Coronary artery (tissue), 2 donors: ENCODE results near the gene CAP2.
A peak's percentile ranks its signal among the peaks of the same experiment; 100 is the strongest.

Experiments
- DNase-seq: peaks from one replicate; pipeline ENCODE4 v3.0.0-alpha.2; 2017; ENCODE audit warnings: low spot score
- H3K27ac ChIP-seq, 2 donors: fragments of 200-600 bp; sonication (generic); one replicate each; pipeline ENCODE4 v1.5.1; 2016 to 2019
- H3K4me3 ChIP-seq: fragments of 200-600 bp; sonication (generic); 2 replicates; pipeline ENCODE4 v1.5.1; 2016; ENCODE audit warnings: mild to moderate bottlenecking, moderate library complexity
- CTCF ChIP-seq: fragments of 200-600 bp; sonication (generic); IDR thresholded peaks from one replicate; pipeline ENCODE4 v1.5.1; 2019; ENCODE audit warnings: antibody characterized with exemption

Gene CAP2

GRCh38 chr6:17486680-17487079, 93.3 kb downstream of the CAP2 start:
- Histone ChIP-seq H3K4me3 (no peak overlapping the region), H3K27ac (no peak overlapping the region)
- DNase-seq = no peak
- no peak for TF ChIP-seq CTCF

GRCh38 chr6:17490724-17491123, 97.3 kb downstream of the CAP2 start:
- DNase-seq = no peak
- H3K27ac ChIP-seq = no peak overlapping the region
- no peak for TF ChIP-seq CTCF
- no peak overlapping the region for H3K4me3 ChIP-seq

- H3K27ac ChIP-seq = peak overlapping the region in 1 of 2 donors; percentile 15
- no peak for TF ChIP-seq CTCF
- no peak overlapping the region for H3K4me3 ChIP-seq
- DNase-seq = no peak
These were observed 98.2 kb downstream of the CAP2 start for GRCh38 chr6:17491416-17492142.

GRCh38 chr6:17492350-17492749, 99.0 kb downstream of the CAP2 start:
- peak overlapping the region; percentile 15 for H3K4me3 ChIP-seq
- TF ChIP-seq CTCF = no peak
- peak overlapping the region; percentile 11 to 46 for H3K27ac ChIP-seq
- DNase-seq = no peak

- DNase-seq = no peak
- no peak for TF ChIP-seq CTCF
- peak overlapping the region; percentile 30 to 50 for H3K27ac ChIP-seq
- H3K4me3 ChIP-seq = no peak overlapping the region
These were observed 99.9 kb downstream of the CAP2 start for GRCh38 chr6:17493286-17493685.

GRCh38 chr6:17494177-17494576, 100.8 kb downstream of the CAP2 start:
- peak overlapping the region; percentile 45 to 50 for H3K27ac ChIP-seq
- DNase-seq = no peak
- TF ChIP-seq CTCF = no peak
- H3K4me3 ChIP-seq = no peak overlapping the region

GRCh38 chr6:17494919-17495318, 101.5 kb downstream of the CAP2 start:
- Histone ChIP-seq H3K4me3 (no peak overlapping the region), H3K27ac (no peak overlapping the region)
- DNase-seq = no peak
- TF ChIP-seq CTCF = no peak
